Pancreas (tissue), 10 donors: ENCODE results near the gene PLD6. TPM values are rescaled to one million over a fixed set of nuclear protein-coding genes. Genes with fewer than 3 reads are reported as not detected.

Experiments used
- ATAC-seq, 4 donors: fragments of 200-7000 bp; cut with Tn5 transposase; one replicate each; pipeline versions ENCODE4 v1.8.0 to v1.9.1; 2020; ENCODE audit warnings: mild to moderate bottlenecking in 4 of 4, moderate library complexity in 4 of 4
- DNase-seq, 6 donors: peaks; one replicate each; pipeline ENCODE4 v3.0.0-alpha.2; 2020
- FAIRE-seq: peaks from 2 replicates; lab custom pipeline; 2012; peaks lifted over from hg19 to GRCh38; lab: Jason Lieb, UNC
- H3K27ac ChIP-seq, 4 donors: fragments of 200-600 bp; sonication (generic); 1 replicate in 3 of 4; 2 replicates in 1 of 4; pipeline versions ENCODE4 v1.5.0 to v1.8.0; 2020
- H3K27me3 ChIP-seq, 4 donors: fragments of 200-600 bp; one replicate each; pipeline ENCODE4 v1.8.0; 2021
- H3K36me3 ChIP-seq, 3 donors: fragments of 200-600 bp; sonication (generic) in 1 of 3; one replicate each; pipeline versions ENCODE4 v1.5.0 to v1.8.0; 2020 to 2021
- H3K4me1 ChIP-seq, 3 donors: fragments of 200-600 bp; one replicate each; pipeline ENCODE4 v1.8.0; 2021
- H3K4me3 ChIP-seq, 4 donors: fragments of 200-600 bp; sonication (generic) in 2 of 4; one replicate each; pipeline versions ENCODE4 v1.5.0 to v1.8.0; 2020 to 2021
- H3K9me3 ChIP-seq, 4 donors: fragments of 200-600 bp; one replicate each; pipeline ENCODE4 v1.8.0; 2021
- CTCF ChIP-seq, 4 donors: fragments of 200-600 bp; sonication (generic) in 3 of 4; IDR thresholded peaks; one replicate each; pipeline versions ENCODE4 v1.5.0 to v1.8.0; 2021; ENCODE audit warnings: antibody characterized with exemption in 4 of 4
- WGBS, 2 donors: extraction: QIAGEN DNeasy Blood & Tissue Kit; methylation state at CpG; one replicate each; pipeline ENCODE4 v1.1.7; 2013; 5-methylcytosine and 5-hydroxymethylcytosine counted together
- intact Hi-C, 3 donors: fragments of 100-400 bp; cut with DNase I; formaldehyde crosslinking; loops; one replicate each; pipeline versions ENCODE4 v1.11.1 to v1.14.2; 2022
- polyA plus RNA-seq, 2 donors: library from polyadenylated mRNA; stranded (reverse); fragments of 200-250 nt; gene quantifications; one replicate each; pipeline ENCODE4 v1.2.3, GENCODE V29; 2013
- total RNA-seq, 6 donors: library from RNA; stranded (reverse); fragmentation: NEBNext Ultra II Directional in 4 of 6; extraction: Animal tissue kit (Norgen Biotek cat#: 25700) in 4 of 6; gene quantifications; one replicate each; pipeline versions ENCODE4 v1.2.1 to v1.2.4, GENCODE V29; 2021 to 2023
- donor health status: healthy with polysubstance abuse.
- donor health status: DM: no; HTN: no; CAD: no; lungs with moderate emphysema.
- donor health status: DM: no; HTN: no; CAD: no.
- donor health status: control.
- donor health status: control.
- donor health status: Bipolar disorder and iron deficiency.
- donor health status: DM: yes; HTN: yes; CAD: no.
- donor health status: DM: no; HTN: no; CAD: no.
- donor health status: DM: no; HTN: no; CAD: no.
- donor health status: DM: yes; HTN: yes; CAD: no.

Gene PLD6
- total and polyA plus RNA-seq, 8 donors: 1.5 to 3.4 (median 2.4) TPM

DNA sequence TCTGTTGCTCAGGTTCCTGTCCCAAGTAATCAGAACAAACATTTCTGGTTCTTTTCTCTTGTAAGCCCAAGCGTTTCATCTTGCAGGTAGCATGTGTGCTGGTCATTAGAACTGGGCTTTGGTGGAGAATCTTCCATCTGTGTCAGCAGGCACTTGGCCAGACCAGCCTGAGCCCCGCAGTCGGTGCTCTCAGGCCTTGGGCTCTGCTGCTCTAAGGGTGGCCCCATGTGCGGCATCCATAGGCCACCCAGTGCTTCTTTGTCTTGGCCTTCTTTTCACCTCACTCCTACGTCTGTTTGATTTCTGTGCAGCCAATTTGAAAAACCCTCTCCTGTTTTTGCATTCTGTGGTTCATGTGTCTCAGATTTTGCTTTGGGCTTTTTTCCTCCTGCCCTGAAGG lies 51.6 kb downstream of the PLD6 start:
- H3K9me3 ChIP-seq: no peaks in the 10 kb centered on the region
- ATAC-seq (no peak), FAIRE-seq (no peak), DNase-seq (peak in 1 of 6 donors; percentile 15)
- no peaks in the 10 kb centered on the region for H3K27me3 ChIP-seq
- H3K4me1 ChIP-seq: peaks cover 0 to 4% (median 0%) of the 10 kb centered on the region in 3 donors
- no peak for TF ChIP-seq CTCF (IDR thresholded peaks at IDR 0.05)
- intact Hi-C loops: no loop called here
- H3K36me3 ChIP-seq: peaks cover 4 to 84% (median 29%) of the 10 kb centered on the region in 3 donors
- 89 to 90% methylated on average over 5 of the region's 5 CpGs for WGBS, 2 donors
- H3K27ac ChIP-seq: no peak overlapping the region
- no peak overlapping the region for H3K4me3 ChIP-seq

- no peak for FAIRE-seq
- H3K4me1 ChIP-seq: peaks cover 0 to 4% (median 0%) of the 10 kb centered on the region in 3 donors
- H3K36me3 ChIP-seq: peaks cover 4 to 75% (median 24%) of the 10 kb centered on the region in 3 donors
- no peaks in the 10 kb centered on the region for H3K27me3 ChIP-seq
- no peak for TF ChIP-seq CTCF (IDR thresholded peaks at IDR 0.05)
- H3K9me3 ChIP-seq: no peaks in the 10 kb centered on the region
- no peak overlapping the region for H3K4me3 ChIP-seq
- no peak overlapping the region for H3K27ac ChIP-seq
- 79 to 86% methylated on average over 7 of the region's 7 CpGs for WGBS, 2 donors
- intact Hi-C loops: no loop called here
- ATAC-seq: no peak
- DNase-seq: peak in 1 of 6 donors; percentile 15
Observed at GRCh38 chr17:17153709-17154108, 52.4 kb downstream of the PLD6 start.

DNA sequence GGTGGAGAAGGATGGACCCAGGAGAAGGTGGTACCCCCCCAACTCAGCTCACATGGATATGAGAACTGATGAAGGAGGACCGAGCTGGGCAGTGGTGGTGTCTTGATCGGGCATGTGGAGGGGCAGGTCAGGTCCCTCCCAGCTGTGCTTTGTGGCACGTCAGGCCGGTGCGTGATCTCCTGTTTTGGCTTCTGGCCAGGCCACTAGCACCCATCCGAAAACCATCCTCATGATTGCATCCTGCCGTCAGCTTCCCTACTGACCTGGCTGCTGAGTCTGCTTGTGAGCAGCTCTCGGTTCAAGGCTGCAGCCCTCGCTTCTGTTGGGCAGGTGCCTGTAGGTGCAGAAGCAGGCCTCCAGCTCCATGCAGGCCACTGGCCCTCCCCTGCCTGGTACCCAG lies 53.1 kb downstream of the PLD6 start:
- FAIRE-seq: no peak
- Histone ChIP-seq H3K9me3 (no peaks in the 10 kb centered on the region), H3K27ac (no peak overlapping the region), H3K4me1 (peaks cover 0 to 4% (median 0%) of the 10 kb centered on the region in 3 donors), H3K27me3 (no peaks in the 10 kb centered on the region), H3K4me3 (no peak overlapping the region), H3K36me3 (peaks cover 4 to 75% (median 22%) of the 10 kb centered on the region in 3 donors)
- no peak for TF ChIP-seq CTCF (IDR thresholded peaks at IDR 0.05)
- intact Hi-C loops: no loop called here
- no peak for DNase-seq
- 86 to 89% methylated on average over 9 of the region's 9 CpGs for whole genome bisulfite sequencing, 2 donors
- ATAC-seq: no peak

- Histone ChIP-seq H3K27me3 (no peaks in the 10 kb centered on the region), H3K27ac (no peak overlapping the region), H3K4me3 (no peak overlapping the region), H3K9me3 (no peaks in the 10 kb centered on the region), H3K36me3 (peaks cover 4 to 71% (median 25%) of the 10 kb centered on the region in 3 donors), H3K4me1 (peaks cover 0 to 4% (median 0%) of the 10 kb centered on the region in 3 donors)
- no peak for FAIRE-seq
- DNase-seq: no peak
- 76 to 85% methylated on average over 4 of the region's 4 CpGs for WGBS, 2 donors
- peak in 1 of 4 donors; percentile 18 for ATAC-seq
- intact Hi-C loops: no loop called here
- TF ChIP-seq CTCF (IDR thresholded peaks at IDR 0.05): no peak
Observed at GRCh38 chr17:17152385-17152784, 53.7 kb downstream of the PLD6 start.

GRCh38 chr17:17151962-17152361 lies 54.2 kb downstream of the PLD6 start:
- FAIRE-seq (no peak), ATAC-seq (peak in 3 of 4 donors; percentile 67 to 80 (median 72)), DNase-seq (peak in 4 of 6 donors; percentile 28 to 55 (median 41))
- Histone ChIP-seq H3K4me3 (no peak overlapping the region), H3K4me1 (peaks cover 0 to 4% (median 0%) of the 10 kb centered on the region in 3 donors), H3K9me3 (no peaks in the 10 kb centered on the region), H3K36me3 (peaks cover 4 to 71% (median 29%) of the 10 kb centered on the region in 3 donors), H3K27me3 (no peaks in the 10 kb centered on the region), H3K27ac (no peak overlapping the region)
- TF ChIP-seq CTCF (IDR thresholded peaks at IDR 0.05): no peak
- intact Hi-C loops: no loop called here
- WGBS, 2 donors: 69 to 74% methylated on average over 8 of the region's 8 CpGs
